GM12873 (cell line): Measurements from ENCODE around the gene NKIRAS2.

ENCODE experiments used
- CTCF ChIP-seq: IDR thresholded peaks from 2 replicates; pipeline ENCODE4 v1.5.1; 2012; ENCODE audit warnings: low read depth, mild to moderate bottlenecking, moderate library complexity, low read length, control low read depth; ENCODE audit not compliant: insufficient read depth; ENCODE audit errors: missing control alignments

NKIRAS2 gene

GRCh38 chr17:42026857-42027589 is 7.1 kb downstream of the NKIRAS2 start:
- TF ChIP-seq CTCF: no peak

GRCh38 chr17:42027590-42027889 is 7.7 kb downstream of the NKIRAS2 start:
- TF ChIP-seq CTCF: no peak

- peak; percentile 35 for TF ChIP-seq CTCF
Observed at GRCh38 chr17:42027961-42028790, 8.3 kb downstream of the NKIRAS2 start.

GRCh38 chr17:42028791-42029127 is 8.9 kb downstream of the NKIRAS2 start:
- TF ChIP-seq CTCF: no peak

GRCh38 chr17:42031584-42031983 is 11.7 kb downstream of the NKIRAS2 start:
- no peak for TF ChIP-seq CTCF

- TF ChIP-seq CTCF: no peak
Observed at GRCh38 chr17:42034059-42034458, 14.2 kb downstream of the NKIRAS2 start.

- no peak for TF ChIP-seq CTCF
Observed at GRCh38 chr17:42038221-42038973, 18.5 kb downstream of the NKIRAS2 start.
